HG02981 (cell line): ENCODE results near the gene LRP2BP.

Experiments
- ATAC-seq: cut with Tn5 transposase; IDR thresholded peaks from one replicate; pipeline ENCODE4 v1.9.1; 2021; ENCODE audit warnings: mild to moderate bottlenecking, moderate library complexity; ENCODE audit not compliant: unreplicated experiment

Gene LRP2BP

GRCh38 chr4:185395956-185396723, 416 bp upstream of the LRP2BP start:
- peak; percentile 78 for ATAC-seq

- ATAC-seq = no peak
Observed at GRCh38 chr4:185394568-185395237, 1.0 kb downstream of the LRP2BP start.

GRCh38 chr4:185392156-185392555, 3.6 kb downstream of the LRP2BP start:
- ATAC-seq = no peak

- ATAC-seq = no peak
Observed at GRCh38 chr4:185390941-185391340, 4.8 kb downstream of the LRP2BP start.

GRCh38 chr4:185387957-185388356, 7.8 kb downstream of the LRP2BP start:
- ATAC-seq = no peak

GRCh38 chr4:185384930-185385331, 10.8 kb downstream of the LRP2BP start:
- ATAC-seq = no peak

- no peak for ATAC-seq
Observed at GRCh38 chr4:185384061-185384460, 11.7 kb downstream of the LRP2BP start.

- no peak for ATAC-seq
Observed at GRCh38 chr4:185383451-185383850, 12.3 kb downstream of the LRP2BP start.

GRCh38 chr4:185382754-185383153, 13.0 kb downstream of the LRP2BP start:
- no peak for ATAC-seq

- no peak for ATAC-seq
Observed at GRCh38 chr4:185381288-185382196, 14.2 kb downstream of the LRP2BP start.

GRCh38 chr4:185380320-185380719, 15.4 kb downstream of the LRP2BP start:
- no peak for ATAC-seq

GRCh38 chr4:185379326-185380295, 16.1 kb downstream of the LRP2BP start:
- ATAC-seq = no peak

- no peak for ATAC-seq
Observed at GRCh38 chr4:185378264-185378663, 17.5 kb downstream of the LRP2BP start.

- ATAC-seq = no peak
Observed at GRCh38 chr4:185374573-185374972, 21.2 kb downstream of the LRP2BP start.

GRCh38 chr4:185374027-185374426, 21.7 kb downstream of the LRP2BP start:
- ATAC-seq = no peak

GRCh38 chr4:185371702-185372101, 24.0 kb downstream of the LRP2BP start:
- no peak for ATAC-seq

GRCh38 chr4:185370268-185370949, 25.3 kb downstream of the LRP2BP start:
- ATAC-seq = no peak

GRCh38 chr4:185369731-185370130, 26.0 kb downstream of the LRP2BP start:
- ATAC-seq = no peak

GRCh38 chr4:185364886-185365285, 30.8 kb downstream of the LRP2BP start:
- ATAC-seq = no peak

- no peak for ATAC-seq
Observed at GRCh38 chr4:185363251-185363650, 32.5 kb downstream of the LRP2BP start.
